ENCODE measurements around the gene FRMD5. TPM values are rescaled to one million over a fixed set of nuclear protein-coding genes. Genes with fewer than 3 reads are reported as not detected.

The FRMD5 gene
- polyA plus RNA-seq, 3 donors, result not detected

- Histone ChIP-seq H3K27me3 (ENCODE audit: control insufficient read depth in 2 of 2, insufficient read depth in 2 of 2, low read length in 2 of 2) (peaks cover 2% of the 10 kb centered on the region in 2 donors), H3K9ac (ENCODE audit: insufficient read depth, low read length, poor library complexity, severe bottlenecking) (no peak overlapping the region), H3K27ac (ENCODE audit: low read depth in 1 of 2, low read length in 2 of 2) (no peak overlapping the region), H3K4me1 (ENCODE audit: control insufficient read depth in 1 of 2, insufficient read depth in 2 of 2, low read length in 2 of 2) (no peaks in the 10 kb centered on the region), H3K36me3 (replicated peaks in 1 of 2; ENCODE audit: control insufficient read depth in 1 of 2, insufficient read depth in 2 of 2, low read length in 2 of 2) (no peaks in the 10 kb centered on the region), H2AFZ (ENCODE audit: insufficient read depth, low read depth, low read length, poor library complexity, severe bottlenecking) (no peak overlapping the region), H3K4me2 (replicated peaks; ENCODE audit: extremely low read depth, low read length, poor library complexity, severe bottlenecking) (no peak overlapping the region), H3K4me3 (replicated peaks in 1 of 3; ENCODE audit: low read depth in 2 of 3, low read length in 3 of 3) (no peak overlapping the region), H3K9me3 (replicated peaks in 1 of 2; ENCODE audit: control insufficient read depth in 1 of 2, insufficient read depth in 1 of 2, low read length in 2 of 2) (no peaks in the 10 kb centered on the region), H4K20me1 (ENCODE audit: insufficient read depth, low read length) (no peaks in the 10 kb centered on the region), H3K79me2 (ENCODE audit: insufficient read depth, low read length) (no peaks in the 10 kb centered on the region)
- Mint-ChIP-seq H3K36me3 (no peaks in the 10 kb centered on the region), H3K27me3 (ENCODE audit: low read depth in 3 of 3) (peaks cover 5 to 18% (median 8%) of the 10 kb centered on the region in 3 donors), H3K9me3 (peaks cover 0 to 2% (median 0%) of the 10 kb centered on the region in 7 donors), H3K4me1 (no peaks in the 10 kb centered on the region), H3K4me3 (no peak overlapping the region), H3K27ac (no peak overlapping the region)
- DNase-seq, result no peak
- TF ChIP-seq CTCF (IDR thresholded peaks at IDR 0.05), result no peak
- intact Hi-C loops (cut with micrococcal nuclease), result no loop called here
These were observed 66.6 kb downstream of the FRMD5 start for GRCh38 chr15:44128443-44128842.

GRCh38 chr15:44125879-44126278, 69.2 kb downstream of the FRMD5 start:
- WGBS (ENCODE audit: insufficient coverage), result no CpG with 5 or more reads among the region's 2 CpGs
- Histone ChIP-seq H3K4me2 (replicated peaks; ENCODE audit: extremely low read depth, low read length, poor library complexity, severe bottlenecking) (no peak overlapping the region), H3K4me3 (replicated peaks in 1 of 3; ENCODE audit: low read depth in 2 of 3, low read length in 3 of 3) (no peak overlapping the region), H2AFZ (ENCODE audit: insufficient read depth, low read depth, low read length, poor library complexity, severe bottlenecking) (no peak overlapping the region), H3K27ac (ENCODE audit: low read depth in 1 of 2, low read length in 2 of 2) (no peak overlapping the region), H3K9me3 (replicated peaks in 1 of 2; ENCODE audit: control insufficient read depth in 1 of 2, insufficient read depth in 1 of 2, low read length in 2 of 2) (no peaks in the 10 kb centered on the region), H4K20me1 (ENCODE audit: insufficient read depth, low read length) (no peaks in the 10 kb centered on the region), H3K36me3 (replicated peaks in 1 of 2; ENCODE audit: control insufficient read depth in 1 of 2, insufficient read depth in 2 of 2, low read length in 2 of 2) (no peaks in the 10 kb centered on the region), H3K79me2 (ENCODE audit: insufficient read depth, low read length) (no peaks in the 10 kb centered on the region), H3K27me3 (ENCODE audit: control insufficient read depth in 2 of 2, insufficient read depth in 2 of 2, low read length in 2 of 2) (peaks cover 2% of the 10 kb centered on the region in 2 donors), H3K9ac (ENCODE audit: insufficient read depth, low read length, poor library complexity, severe bottlenecking) (no peak overlapping the region), H3K4me1 (ENCODE audit: control insufficient read depth in 1 of 2, insufficient read depth in 2 of 2, low read length in 2 of 2) (no peaks in the 10 kb centered on the region)
- H3K27ac Mint-ChIP-seq, result no peak overlapping the region
- no peak for DNase-seq
- no peak overlapping the region for H3K4me3 Mint-ChIP-seq
- intact Hi-C loops (cut with micrococcal nuclease), result no loop called here
- H3K36me3 Mint-ChIP-seq, result no peaks in the 10 kb centered on the region
- H3K4me1 Mint-ChIP-seq, result no peaks in the 10 kb centered on the region
- H3K9me3 Mint-ChIP-seq, result peaks cover 0 to 2% (median 0%) of the 10 kb centered on the region in 7 donors
- TF ChIP-seq CTCF (IDR thresholded peaks at IDR 0.05), result no peak
- H3K27me3 Mint-ChIP-seq (ENCODE audit: low read depth in 3 of 3), result peaks cover 5 to 18% (median 6%) of the 10 kb centered on the region in 3 donors
